Lower leg skin (tissue), 3 donors: ENCODE results near the gene ORM2.

Source experiments
- CTCF ChIP-seq, 3 donors: fragments of 450-650 bp; IDR thresholded peaks; one replicate each; pipeline ENCODE4 v1.5.1; 2016; ENCODE audit warnings: antibody characterized with exemption in 3 of 3, mild to moderate bottlenecking in 3 of 3, moderate library complexity in 2 of 3
- POLR2A ChIP-seq, 2 donors: fragments of 450-650 bp; IDR thresholded peaks; one replicate each; pipeline ENCODE4 v1.6.1; 2016 to 2017; ENCODE audit warnings: antibody characterized with exemption in 2 of 2, mild to moderate bottlenecking in 1 of 2, moderate library complexity in 1 of 2

DNA sequence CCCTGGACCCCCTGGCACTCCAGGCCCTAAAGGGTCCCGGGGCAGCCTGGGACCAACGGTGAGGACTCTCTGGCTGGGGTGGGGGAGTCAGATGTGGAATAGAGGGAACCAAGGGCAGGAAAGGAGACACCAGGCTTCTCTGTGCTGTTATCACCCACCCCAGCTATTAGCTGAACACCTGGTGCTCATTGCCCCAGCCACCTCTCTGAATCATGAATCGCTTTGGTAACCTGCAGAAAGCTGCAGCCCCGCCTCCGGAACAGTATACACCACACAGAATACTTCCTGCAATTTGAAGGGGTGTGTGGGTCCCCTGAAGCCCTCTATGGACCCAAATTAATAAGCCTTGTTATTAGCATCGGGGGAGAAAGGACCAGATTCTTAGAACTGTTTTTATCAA, 47.2 kb upstream of the ORM2 start:
- TF ChIP-seq CTCF (IDR thresholded peaks at IDR 0.05), result no peak
- TF ChIP-seq POLR2A (IDR thresholded peaks at IDR 0.05), result no peak
